Keratinocyte (primary cell): ENCODE results near the gene PLBD2.

Experiments used
- EZH2 ChIP-seq: IDR thresholded peaks from one replicate; pipeline ENCODE4 v1.6.1; 2012; ENCODE audit warnings: inconsistent platforms, mild to moderate bottlenecking, low read length, moderate library complexity
- TF ChIP-seq, protein P1 (sequence below), 3 experiments: IDR thresholded peaks in 1 of 3; conservative IDR thresholded peaks in 1 of 3; optimal IDR thresholded peaks in 1 of 3; 2 replicates in 2 of 3; 3 replicates in 1 of 3; pipeline versions ENCODE3 to v1.5.1; 2011; ENCODE audit warnings: low read length in 3 of 3, mild to moderate bottlenecking in 3 of 3, moderate library complexity in 2 of 3, control low read depth in 1 of 3, inconsistent platforms in 1 of 3; ENCODE audit not compliant: insufficient read depth in 2 of 3; ENCODE audit errors: extremely low read depth in 1 of 3

DNA sequence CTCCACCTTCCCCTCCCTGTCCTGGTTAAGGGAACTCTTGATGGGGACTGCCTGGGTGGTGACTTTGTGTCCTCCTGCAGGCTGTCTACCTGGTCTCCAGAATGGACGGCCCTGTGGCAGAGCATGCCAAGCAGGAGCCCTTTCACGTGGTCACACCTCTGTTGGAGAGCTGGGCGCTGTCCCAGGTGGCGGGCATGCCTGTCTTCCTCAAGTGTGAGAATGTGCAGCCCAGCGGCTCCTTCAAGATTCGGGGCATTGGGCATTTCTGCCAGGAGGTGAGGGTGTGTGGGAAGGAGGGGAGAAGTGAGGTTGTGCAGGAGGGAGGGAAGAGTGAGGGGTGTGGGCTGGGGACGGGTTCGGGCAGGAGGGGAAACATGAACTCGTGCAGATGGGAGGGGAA, 69.5 kb downstream of the PLBD2 start:
- TF ChIP-seq, protein P1, sequence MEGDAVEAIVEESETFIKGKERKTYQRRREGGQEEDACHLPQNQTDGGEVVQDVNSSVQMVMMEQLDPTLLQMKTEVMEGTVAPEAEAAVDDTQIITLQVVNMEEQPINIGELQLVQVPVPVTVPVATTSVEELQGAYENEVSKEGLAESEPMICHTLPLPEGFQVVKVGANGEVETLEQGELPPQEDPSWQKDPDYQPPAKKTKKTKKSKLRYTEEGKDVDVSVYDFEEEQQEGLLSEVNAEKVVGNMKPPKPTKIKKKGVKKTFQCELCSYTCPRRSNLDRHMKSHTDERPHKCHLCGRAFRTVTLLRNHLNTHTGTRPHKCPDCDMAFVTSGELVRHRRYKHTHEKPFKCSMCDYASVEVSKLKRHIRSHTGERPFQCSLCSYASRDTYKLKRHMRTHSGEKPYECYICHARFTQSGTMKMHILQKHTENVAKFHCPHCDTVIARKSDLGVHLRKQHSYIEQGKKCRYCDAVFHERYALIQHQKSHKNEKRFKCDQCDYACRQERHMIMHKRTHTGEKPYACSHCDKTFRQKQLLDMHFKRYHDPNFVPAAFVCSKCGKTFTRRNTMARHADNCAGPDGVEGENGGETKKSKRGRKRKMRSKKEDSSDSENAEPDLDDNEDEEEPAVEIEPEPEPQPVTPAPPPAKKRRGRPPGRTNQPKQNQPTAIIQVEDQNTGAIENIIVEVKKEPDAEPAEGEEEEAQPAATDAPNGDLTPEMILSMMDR (optimal IDR thresholded peaks at IDR 0.05 in 1 of 3, IDR thresholded peaks at IDR 0.05 in 1 of 3, conservative IDR thresholded peaks at IDR 0.05 in 1 of 3; ENCODE audit: extremely low read depth in 1 of 3, insufficient read depth in 2 of 3, low read length in 3 of 3): no peak
- no peak for TF ChIP-seq EZH2
